Neuronal stem cell (in vitro differentiated cells): ENCODE results near the gene GPR22. TPM values are rescaled to one million over a fixed set of nuclear protein-coding genes. Genes with fewer than 3 reads are reported as not detected.

Experiments used
- DNase-seq: peaks from one replicate; pipeline ENCODE4 v3.0.0-alpha.2; 2013; ENCODE audit warnings: low spot score
- H2AFZ ChIP-seq: one replicate; pipeline ENCODE4 v1.6.1; 2013; ENCODE audit warnings: mild to moderate bottlenecking, low read length, inconsistent platforms
- H2AK5ac ChIP-seq: 2 replicates; pipeline ENCODE4 v1.6.1; 2013; ENCODE audit warnings: low read depth, mild to moderate bottlenecking, inconsistent platforms, low read length, moderate library complexity, mixed read lengths
- H2BK120ac ChIP-seq: 2 replicates; pipeline ENCODE4 v1.6.1; 2013; ENCODE audit warnings: low read depth, mild to moderate bottlenecking, inconsistent platforms, low read length, moderate library complexity, mixed read lengths
- H2BK12ac ChIP-seq: one replicate; pipeline ENCODE4 v1.6.1; 2013; ENCODE audit warnings: low read length, inconsistent platforms
- H2BK15ac ChIP-seq: 2 replicates; pipeline ENCODE4 v1.6.1; 2013; ENCODE audit warnings: mild to moderate bottlenecking, low read length, inconsistent platforms, mixed read lengths
- H2BK5ac ChIP-seq: one replicate; pipeline ENCODE4 v1.6.1; 2013; ENCODE audit warnings: inconsistent platforms, mild to moderate bottlenecking, low read length, moderate library complexity
- H3K14ac ChIP-seq: one replicate; pipeline ENCODE4 v1.6.1; 2013; ENCODE audit warnings: low read length, inconsistent platforms
- H3K18ac ChIP-seq: 2 replicates; pipeline ENCODE4 v1.6.1; 2013; ENCODE audit warnings: low read length, inconsistent platforms
- H3K23ac ChIP-seq: 2 replicates; pipeline ENCODE4 v1.6.1; 2013; ENCODE audit warnings: low read depth, mild to moderate bottlenecking, mixed read lengths, low read length, inconsistent platforms; ENCODE audit not compliant: poor library complexity
- H3K27ac ChIP-seq: replicated peaks from 3 replicates; pipeline ENCODE4 v1.5.1; 2013; ENCODE audit warnings: low read length, inconsistent platforms
- H3K27me3 ChIP-seq, 3 experiments: 2 replicates each; pipeline ENCODE4 v1.6.1; 2013; ENCODE audit warnings: low read length in 3 of 3, mild to moderate bottlenecking in 2 of 3, inconsistent platforms in 1 of 3, low read depth in 1 of 3, mixed read lengths in 1 of 3, moderate library complexity in 1 of 3; ENCODE audit not compliant: control insufficient read depth in 3 of 3, insufficient read depth in 3 of 3
- H3K36me3 ChIP-seq, 2 donors: replicated peaks in 1 of 2; 2 replicates each; pipeline ENCODE4 v1.6.1; 2013; ENCODE audit warnings: low read length in 2 of 2; ENCODE audit not compliant: control insufficient read depth in 2 of 2, insufficient read depth in 2 of 2
- H3K4ac ChIP-seq: 2 replicates; pipeline ENCODE4 v1.6.1; 2013; ENCODE audit warnings: inconsistent platforms, mild to moderate bottlenecking, low read length, moderate library complexity
- H3K4me1 ChIP-seq, 2 donors: 1 replicate in 1 of 2; 2 replicates in 1 of 2; pipeline ENCODE4 v1.6.1; 2013; ENCODE audit warnings: low read length in 2 of 2, low read depth in 1 of 2; ENCODE audit not compliant: control insufficient read depth in 2 of 2, insufficient read depth in 1 of 2
- H3K4me2 ChIP-seq: one replicate; pipeline ENCODE4 v1.6.1; 2013; ENCODE audit warnings: mild to moderate bottlenecking, low read length, inconsistent platforms; ENCODE audit not compliant: insufficient read depth, poor library complexity, severe bottlenecking
- H3K4me3 ChIP-seq, 2 donors: 2 replicates each; pipeline ENCODE4 v1.5.1; 2013; ENCODE audit warnings: low read length in 2 of 2, mild to moderate bottlenecking in 2 of 2, inconsistent platforms in 1 of 2, moderate library complexity in 1 of 2
- H3K79me1 ChIP-seq: one replicate; pipeline ENCODE4 v1.6.1; 2013; ENCODE audit warnings: low read depth, mild to moderate bottlenecking, inconsistent platforms, low read length, moderate library complexity
- H3K9ac ChIP-seq: one replicate; pipeline ENCODE4 v1.6.1; 2013; ENCODE audit warnings: mild to moderate bottlenecking, low read depth, low read length, inconsistent platforms; ENCODE audit not compliant: poor library complexity
- H3K9me3 ChIP-seq, 2 donors: replicated peaks in 1 of 2; 2 replicates each; pipeline versions ENCODE3 to v1.6.1; 2013; ENCODE audit warnings: low read length in 2 of 2, mild to moderate bottlenecking in 2 of 2, inconsistent platforms in 1 of 2, low read depth in 1 of 2, mixed read lengths in 1 of 2, moderate library complexity in 1 of 2; ENCODE audit not compliant: control insufficient read depth in 2 of 2, insufficient read depth in 1 of 2
- H4K8ac ChIP-seq: one replicate; pipeline ENCODE4 v1.6.1; 2013; ENCODE audit warnings: low read depth, mild to moderate bottlenecking, inconsistent platforms, low read length, moderate library complexity
- H4K91ac ChIP-seq: one replicate; pipeline ENCODE4 v1.6.1; 2013; ENCODE audit warnings: low read length, low read depth, mild to moderate bottlenecking, inconsistent platforms; ENCODE audit not compliant: poor library complexity
- WGBS, 2 donors: extraction: QIAGEN DNeasy Blood & Tissue Kit; methylation state at CpG; one replicate each; pipeline ENCODE4 v1.1.7; 2013; ENCODE audit warnings: missing lambda C conversion rate in 2 of 2, mixed read lengths in 1 of 2; ENCODE audit not compliant: insufficient read length in 2 of 2, insufficient replicate concordance in 1 of 2; ENCODE audit errors: extremely low coverage in 2 of 2; 5-methylcytosine and 5-hydroxymethylcytosine counted together
- polyA plus RNA-seq, 2 experiments: library from polyadenylated mRNA; stranded (reverse); fragments of 200-250 nt; gene quantifications; one replicate each; pipeline ENCODE4 v1.2.3, GENCODE V29; 2013

GPR22 gene
- polyA plus RNA-seq (2013, experiment 1 of 2): not detected
- polyA plus RNA-seq (2013, experiment 2 of 2): not detected

GRCh38 chr7:107469929-107470328 is at the start of gene GPR22:
Gene GPR22 (plus strand): TSS chr7:107470057. CDS start chr7:107474061, 4,004 bp downstream.
- Histone ChIP-seq H3K18ac (no peak within 1 kb of the TSS), H2BK12ac (no peak within 1 kb of the TSS), H3K27me3 (no peaks in the 10 kb centered on the region), H3K4me2 (no peak within 1 kb of the TSS), H3K36me3 (peaks cover 0 to 2% of the 10 kb centered on the region in 2 donors), H2BK120ac (no peak within 1 kb of the TSS), H3K14ac (no peak within 1 kb of the TSS), H3K9me3 (no peaks in the 10 kb centered on the region), H3K27ac (no peak within 1 kb of the TSS), H2BK15ac (no peak within 1 kb of the TSS), H4K8ac (no peak within 1 kb of the TSS), H3K9ac (no peak within 1 kb of the TSS), H2AK5ac (no peak within 1 kb of the TSS), H3K79me1 (no peaks in the 10 kb centered on the region), H2BK5ac (no peak within 1 kb of the TSS), H2AFZ (peak within 1 kb of the TSS; percentile 60), H3K23ac (no peak within 1 kb of the TSS), H3K4me1 (peaks cover 0 to 6% of the 10 kb centered on the region in 2 donors), H4K91ac (no peak within 1 kb of the TSS), H3K4me3 (no peak within 1 kb of the TSS), H3K4ac (no peak within 1 kb of the TSS)
- no peak for DNase-seq
- no CpG with 5 or more reads among the region's 4 CpGs for WGBS, 2 donors

GRCh38 chr7:107427462-107427861 is 42.4 kb upstream of the GPR22 start:
- H3K27me3 ChIP-seq: no peaks in the 10 kb centered on the region
- no peak overlapping the region for H3K23ac ChIP-seq
- no CpG with 5 or more reads among the region's 5 CpGs for WGBS, 2 donors
- no peak overlapping the region for H2BK120ac ChIP-seq
- no peak overlapping the region for H3K27ac ChIP-seq
- no peaks in the 10 kb centered on the region for H3K4me1 ChIP-seq
- DNase-seq: no peak
- peak overlapping the region in 1 of 2 donors; percentile 20 for H3K4me3 ChIP-seq
- H2BK12ac ChIP-seq: no peak overlapping the region
- H3K9me3 ChIP-seq: no peaks in the 10 kb centered on the region
- no peak overlapping the region for H2AFZ ChIP-seq
- H4K8ac ChIP-seq: no peak overlapping the region
- no peak overlapping the region for H3K14ac ChIP-seq
- H4K91ac ChIP-seq: no peak overlapping the region
- H3K79me1 ChIP-seq: no peaks in the 10 kb centered on the region
- no peaks in the 10 kb centered on the region for H3K36me3 ChIP-seq
- no peak overlapping the region for H3K4ac ChIP-seq
- no peak overlapping the region for H3K18ac ChIP-seq
- H2BK15ac ChIP-seq: no peak overlapping the region
- no peak overlapping the region for H3K9ac ChIP-seq
- H2AK5ac ChIP-seq: no peak overlapping the region
- H3K4me2 ChIP-seq: no peak overlapping the region
- no peak overlapping the region for H2BK5ac ChIP-seq

GRCh38 chr7:107428642-107429041 is 41.2 kb upstream of the GPR22 start:
- Histone ChIP-seq H3K18ac (no peak overlapping the region), H3K23ac (no peak overlapping the region), H4K91ac (no peak overlapping the region), H3K9me3 (peaks cover 0 to 3% of the 10 kb centered on the region in 2 donors), H3K9ac (no peak overlapping the region), H3K27me3 (no peaks in the 10 kb centered on the region), H2AFZ (no peak overlapping the region), H2BK120ac (no peak overlapping the region), H3K4me3 (no peak overlapping the region), H4K8ac (no peak overlapping the region), H3K4me1 (no peaks in the 10 kb centered on the region), H3K4ac (no peak overlapping the region), H3K14ac (no peak overlapping the region), H3K79me1 (no peaks in the 10 kb centered on the region), H3K36me3 (no peaks in the 10 kb centered on the region), H3K27ac (no peak overlapping the region), H2BK12ac (no peak overlapping the region), H3K4me2 (no peak overlapping the region), H2BK5ac (no peak overlapping the region), H2BK15ac (no peak overlapping the region), H2AK5ac (no peak overlapping the region)
- no peak for DNase-seq
- no CpG with 5 or more reads among the region's 1 CpG for WGBS, 2 donors

GRCh38 chr7:107430057-107430456 is 39.8 kb upstream of the GPR22 start:
- H3K23ac ChIP-seq: no peak overlapping the region

More at GRCh38 chr7:107430057-107430456, 39.8 kb upstream of the GPR22 start:
- no peak for DNase-seq
- Histone ChIP-seq H2BK12ac (no peak overlapping the region), H2AFZ (no peak overlapping the region), H3K27me3 (no peaks in the 10 kb centered on the region), H3K14ac (no peak overlapping the region), H2AK5ac (no peak overlapping the region), H3K4me3 (no peak overlapping the region), H3K9me3 (peaks cover 0 to 3% of the 10 kb centered on the region in 2 donors), H3K4me1 (no peaks in the 10 kb centered on the region), H3K36me3 (no peaks in the 10 kb centered on the region), H3K18ac (no peak overlapping the region), H3K4me2 (no peak overlapping the region), H4K91ac (no peak overlapping the region), H4K8ac (no peak overlapping the region), H2BK120ac (no peak overlapping the region), H3K79me1 (no peaks in the 10 kb centered on the region), H3K4ac (no peak overlapping the region), H3K9ac (no peak overlapping the region), H2BK15ac (no peak overlapping the region), H2BK5ac (no peak overlapping the region), H3K27ac (no peak overlapping the region)
